Liver (tissue), 9 donors: ENCODE measurements around the gene RBBP4. TPM values are rescaled to one million over a fixed set of nuclear protein-coding genes. Genes with fewer than 3 reads are reported as not detected.

Experiments
- DNase-seq: peaks from one replicate; pipeline ENCODE4 v3.0.0-alpha.2; 2017; ENCODE audit warnings: low spot score
- H3K27ac ChIP-seq, 2 donors: one replicate each; pipeline ENCODE4 v1.7.0; 2013; ENCODE audit warnings: inconsistent platforms in 2 of 2, low read length in 2 of 2, control low read depth in 1 of 2, low read depth in 1 of 2, mild to moderate bottlenecking in 1 of 2
- H3K27me3 ChIP-seq, 4 donors: one replicate each; pipeline versions ENCODE4 v1.6.1 to v1.7.0; 2013; ENCODE audit warnings: low read length in 3 of 4, inconsistent platforms in 1 of 4, mild to moderate bottlenecking in 1 of 4, moderate library complexity in 1 of 4; ENCODE audit not compliant: control insufficient read depth in 4 of 4, insufficient read depth in 4 of 4
- H3K36me3 ChIP-seq, 4 donors: one replicate each; pipeline versions ENCODE4 v1.6.1 to v1.7.0; 2013; ENCODE audit warnings: low read length in 3 of 4, mild to moderate bottlenecking in 3 of 4, low read depth in 1 of 4, moderate library complexity in 1 of 4; ENCODE audit not compliant: control insufficient read depth in 4 of 4, insufficient read depth in 3 of 4
- H3K4me1 ChIP-seq, 4 donors: one replicate each; pipeline versions ENCODE4 v1.6.1 to v1.7.0; 2013; ENCODE audit warnings: low read length in 3 of 4, mild to moderate bottlenecking in 3 of 4, moderate library complexity in 1 of 4; ENCODE audit not compliant: control insufficient read depth in 4 of 4, insufficient read depth in 4 of 4
- H3K4me3 ChIP-seq, 3 donors: one replicate each; pipeline versions ENCODE4 v1.6.1 to v1.7.0; 2013; ENCODE audit warnings: low read length in 3 of 3, control low read depth in 1 of 3, low read depth in 1 of 3, mild to moderate bottlenecking in 1 of 3
- H3K9ac ChIP-seq, 2 donors: one replicate each; pipeline ENCODE4 v1.7.0; 2013; ENCODE audit warnings: low read length in 2 of 2, mild to moderate bottlenecking in 2 of 2, moderate library complexity in 2 of 2, control low read depth in 1 of 2, low read depth in 1 of 2
- H3K9me3 ChIP-seq, 4 donors: one replicate each; pipeline versions ENCODE4 v1.6.1 to v1.7.0; 2013; ENCODE audit warnings: low read length in 3 of 4; ENCODE audit not compliant: control insufficient read depth in 4 of 4
- EGR1 ChIP-seq, 2 donors: IDR thresholded peaks; 2 replicates each; pipeline ENCODE4 v1.6.1; 2016 to 2018; ENCODE audit warnings: antibody characterized with exemption in 2 of 2, low read depth in 2 of 2
- FOXA1 ChIP-seq: IDR thresholded peaks from 2 replicates; pipeline ENCODE4 v1.6.1; 2016; ENCODE audit warnings: antibody characterized with exemption
- FOXA2 ChIP-seq: IDR thresholded peaks from 2 replicates; pipeline ENCODE4 v1.6.1; 2016; ENCODE audit warnings: antibody characterized with exemption
- GABPA ChIP-seq, 2 donors: IDR thresholded peaks in 1 of 2; conservative IDR thresholded peaks in 1 of 2; 2 replicates each; pipeline ENCODE4 v1.6.1; 2016; ENCODE audit warnings: antibody characterized with exemption in 2 of 2, mild to moderate bottlenecking in 1 of 2, moderate library complexity in 1 of 2
- HNF4A ChIP-seq, 2 donors: conservative IDR thresholded peaks; 2 replicates each; pipeline ENCODE4 v1.6.1; 2016; ENCODE audit warnings: antibody characterized with exemption in 2 of 2, mild to moderate bottlenecking in 2 of 2
- HNF4G ChIP-seq: IDR thresholded peaks from 2 replicates; pipeline ENCODE4 v1.6.1; 2016; ENCODE audit warnings: antibody characterized with exemption
- JUND ChIP-seq, 2 donors: IDR thresholded peaks; 2 replicates each; pipeline ENCODE4 v1.6.1; 2016; ENCODE audit warnings: antibody characterized with exemption in 2 of 2
- RAD21 ChIP-seq, 2 donors: IDR thresholded peaks; 2 replicates each; pipeline ENCODE4 v1.6.1; 2016; ENCODE audit warnings: antibody characterized with exemption in 2 of 2, mild to moderate bottlenecking in 2 of 2
- RXRA ChIP-seq, 2 donors: IDR thresholded peaks; 2 replicates each; pipeline ENCODE4 v1.6.1; 2017 to 2018; ENCODE audit warnings: antibody characterized with exemption in 2 of 2, mild to moderate bottlenecking in 1 of 2
- SP1 ChIP-seq: IDR thresholded peaks from 2 replicates; pipeline ENCODE4 v1.6.1; 2018; ENCODE audit warnings: antibody characterized with exemption, mild to moderate bottlenecking
- TAF1 ChIP-seq: conservative IDR thresholded peaks from 2 replicates; pipeline ENCODE4 v1.6.1; 2016; ENCODE audit warnings: antibody characterized with exemption, mild to moderate bottlenecking
- WGBS: extraction: QIAGEN DNeasy Blood & Tissue Kit; methylation state at CpG from one replicate; pipeline ENCODE4 v1.1.7; 2013; 5-methylcytosine and 5-hydroxymethylcytosine counted together
- polyA plus RNA-seq, 2 donors: library from polyadenylated mRNA; stranded (reverse) in 1 of 2; unstranded in 1 of 2; fragments of 200-250 nt in 1 of 2; fragments of >200 nt in 1 of 2; fragmentation: Nextera tagmentation in 1 of 2; extraction: Ambion mirVana in 1 of 2; gene quantifications; one replicate each; pipeline versions ENCODE4 v1.2.1 to v1.2.3, GENCODE V29; 2013 to 2015
- total RNA-seq, 2 donors: library from RNA; depleted of rRNA; stranded (reverse); fragments of >200 nt; gene quantifications; one replicate each; pipeline ENCODE4 v1.2.3, GENCODE V29; 2014
- TF ChIP-seq, protein P1 (sequence below): IDR thresholded peaks from 2 replicates; pipeline ENCODE4 v1.6.1; 2016; ENCODE audit warnings: antibody characterized with exemption
- TF ChIP-seq, protein P2 (sequence below): fragments of 150-350 bp; IDR thresholded peaks from 2 replicates; pipeline ENCODE4 v1.5.1; 2017; ENCODE audit warnings: improper control_type of control experiment, low read depth, low read length; ENCODE audit not compliant: missing input control
- TF ChIP-seq, protein P3 (sequence below): IDR thresholded peaks from 2 replicates; pipeline ENCODE4 v1.6.1; 2016; ENCODE audit warnings: antibody characterized with exemption, mild to moderate bottlenecking
- TF ChIP-seq, protein P4 (sequence below): IDR thresholded peaks from 2 replicates; pipeline ENCODE4 v1.6.1; 2016; ENCODE audit warnings: antibody characterized with exemption
- TF ChIP-seq, protein P5 (sequence below): IDR thresholded peaks from 2 replicates; pipeline ENCODE4 v1.6.1; 2016; ENCODE audit warnings: antibody characterized with exemption
- donor health status: healthy.
- donor health status: healthy.
- donor health status: healthy.
- donor health status: healthy.
- donor health status: healthy.

RBBP4 gene
- total and polyA plus RNA-seq, 4 donors = 35.3 to 93.1 (median 49.0) TPM

DNA sequence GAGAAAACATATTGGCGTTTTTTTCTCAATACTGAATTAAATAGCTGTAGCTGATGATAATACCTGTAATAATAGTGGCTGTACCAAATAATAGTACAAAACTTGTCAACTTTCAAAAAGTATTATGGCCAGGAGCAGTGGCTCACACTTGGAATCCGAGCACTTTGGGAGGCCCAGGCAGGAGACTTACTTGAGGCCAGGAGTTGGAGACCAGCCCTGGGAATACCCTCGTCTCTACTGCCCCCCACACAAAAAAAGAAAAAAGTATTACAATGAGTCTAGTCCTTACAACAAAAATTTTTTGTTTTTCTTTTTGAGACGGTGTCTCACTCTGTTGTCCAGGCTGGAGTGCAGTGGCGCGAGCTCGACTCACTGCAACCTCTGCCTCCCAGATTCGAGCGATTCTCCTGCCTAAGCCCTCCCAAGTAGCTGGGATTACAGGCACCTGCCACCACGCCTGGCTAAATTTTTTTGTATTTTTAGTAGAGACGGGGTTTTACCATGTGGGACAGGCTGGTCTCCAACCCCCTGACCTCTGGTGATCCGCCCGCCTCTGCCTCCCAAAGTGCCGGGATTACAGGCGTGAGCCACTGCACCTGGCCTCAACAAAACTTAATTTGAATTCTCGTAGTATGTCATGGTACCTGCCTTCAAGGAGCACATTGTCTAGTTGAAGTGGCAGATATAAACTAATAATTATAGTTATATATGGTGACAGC lies 1.4 kb downstream of the RBBP4 start:
- no peak overlapping the region for H3K27ac ChIP-seq

DNA sequence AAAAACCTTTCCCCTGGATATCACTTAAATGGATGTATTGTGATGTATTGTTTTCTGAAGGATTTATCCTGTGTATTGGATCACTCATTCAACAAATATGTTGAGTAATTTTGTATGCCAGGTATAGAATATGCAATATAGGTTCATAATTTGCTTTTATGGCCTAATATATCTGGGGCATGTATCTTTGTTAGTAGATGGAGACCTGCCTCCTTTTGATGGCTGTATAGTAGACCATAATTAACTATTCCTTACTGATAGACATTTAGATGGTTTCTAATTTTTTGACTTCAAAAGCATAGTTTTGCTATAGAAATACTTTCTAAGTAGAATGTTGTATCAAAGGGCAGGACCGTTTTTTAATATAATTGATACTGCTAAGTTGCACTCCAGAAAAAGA lies 8.6 kb downstream of the RBBP4 start:
- no peak for TF ChIP-seq GABPA (IDR thresholded peaks at IDR 0.05 in 1 of 2, conservative IDR thresholded peaks at IDR 0.05 in 1 of 2)
- TF ChIP-seq, protein P1, sequence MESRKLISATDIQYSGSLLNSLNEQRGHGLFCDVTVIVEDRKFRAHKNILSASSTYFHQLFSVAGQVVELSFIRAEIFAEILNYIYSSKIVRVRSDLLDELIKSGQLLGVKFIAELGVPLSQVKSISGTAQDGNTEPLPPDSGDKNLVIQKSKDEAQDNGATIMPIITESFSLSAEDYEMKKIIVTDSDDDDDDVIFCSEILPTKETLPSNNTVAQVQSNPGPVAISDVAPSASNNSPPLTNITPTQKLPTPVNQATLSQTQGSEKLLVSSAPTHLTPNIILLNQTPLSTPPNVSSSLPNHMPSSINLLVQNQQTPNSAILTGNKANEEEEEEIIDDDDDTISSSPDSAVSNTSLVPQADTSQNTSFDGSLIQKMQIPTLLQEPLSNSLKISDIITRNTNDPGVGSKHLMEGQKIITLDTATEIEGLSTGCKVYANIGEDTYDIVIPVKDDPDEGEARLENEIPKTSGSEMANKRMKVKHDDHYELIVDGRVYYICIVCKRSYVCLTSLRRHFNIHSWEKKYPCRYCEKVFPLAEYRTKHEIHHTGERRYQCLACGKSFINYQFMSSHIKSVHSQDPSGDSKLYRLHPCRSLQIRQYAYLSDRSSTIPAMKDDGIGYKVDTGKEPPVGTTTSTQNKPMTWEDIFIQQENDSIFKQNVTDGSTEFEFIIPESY = no peak
- TF ChIP-seq, protein P2, sequence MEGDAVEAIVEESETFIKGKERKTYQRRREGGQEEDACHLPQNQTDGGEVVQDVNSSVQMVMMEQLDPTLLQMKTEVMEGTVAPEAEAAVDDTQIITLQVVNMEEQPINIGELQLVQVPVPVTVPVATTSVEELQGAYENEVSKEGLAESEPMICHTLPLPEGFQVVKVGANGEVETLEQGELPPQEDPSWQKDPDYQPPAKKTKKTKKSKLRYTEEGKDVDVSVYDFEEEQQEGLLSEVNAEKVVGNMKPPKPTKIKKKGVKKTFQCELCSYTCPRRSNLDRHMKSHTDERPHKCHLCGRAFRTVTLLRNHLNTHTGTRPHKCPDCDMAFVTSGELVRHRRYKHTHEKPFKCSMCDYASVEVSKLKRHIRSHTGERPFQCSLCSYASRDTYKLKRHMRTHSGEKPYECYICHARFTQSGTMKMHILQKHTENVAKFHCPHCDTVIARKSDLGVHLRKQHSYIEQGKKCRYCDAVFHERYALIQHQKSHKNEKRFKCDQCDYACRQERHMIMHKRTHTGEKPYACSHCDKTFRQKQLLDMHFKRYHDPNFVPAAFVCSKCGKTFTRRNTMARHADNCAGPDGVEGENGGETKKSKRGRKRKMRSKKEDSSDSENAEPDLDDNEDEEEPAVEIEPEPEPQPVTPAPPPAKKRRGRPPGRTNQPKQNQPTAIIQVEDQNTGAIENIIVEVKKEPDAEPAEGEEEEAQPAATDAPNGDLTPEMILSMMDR = no peak
- TF ChIP-seq, protein P3, sequence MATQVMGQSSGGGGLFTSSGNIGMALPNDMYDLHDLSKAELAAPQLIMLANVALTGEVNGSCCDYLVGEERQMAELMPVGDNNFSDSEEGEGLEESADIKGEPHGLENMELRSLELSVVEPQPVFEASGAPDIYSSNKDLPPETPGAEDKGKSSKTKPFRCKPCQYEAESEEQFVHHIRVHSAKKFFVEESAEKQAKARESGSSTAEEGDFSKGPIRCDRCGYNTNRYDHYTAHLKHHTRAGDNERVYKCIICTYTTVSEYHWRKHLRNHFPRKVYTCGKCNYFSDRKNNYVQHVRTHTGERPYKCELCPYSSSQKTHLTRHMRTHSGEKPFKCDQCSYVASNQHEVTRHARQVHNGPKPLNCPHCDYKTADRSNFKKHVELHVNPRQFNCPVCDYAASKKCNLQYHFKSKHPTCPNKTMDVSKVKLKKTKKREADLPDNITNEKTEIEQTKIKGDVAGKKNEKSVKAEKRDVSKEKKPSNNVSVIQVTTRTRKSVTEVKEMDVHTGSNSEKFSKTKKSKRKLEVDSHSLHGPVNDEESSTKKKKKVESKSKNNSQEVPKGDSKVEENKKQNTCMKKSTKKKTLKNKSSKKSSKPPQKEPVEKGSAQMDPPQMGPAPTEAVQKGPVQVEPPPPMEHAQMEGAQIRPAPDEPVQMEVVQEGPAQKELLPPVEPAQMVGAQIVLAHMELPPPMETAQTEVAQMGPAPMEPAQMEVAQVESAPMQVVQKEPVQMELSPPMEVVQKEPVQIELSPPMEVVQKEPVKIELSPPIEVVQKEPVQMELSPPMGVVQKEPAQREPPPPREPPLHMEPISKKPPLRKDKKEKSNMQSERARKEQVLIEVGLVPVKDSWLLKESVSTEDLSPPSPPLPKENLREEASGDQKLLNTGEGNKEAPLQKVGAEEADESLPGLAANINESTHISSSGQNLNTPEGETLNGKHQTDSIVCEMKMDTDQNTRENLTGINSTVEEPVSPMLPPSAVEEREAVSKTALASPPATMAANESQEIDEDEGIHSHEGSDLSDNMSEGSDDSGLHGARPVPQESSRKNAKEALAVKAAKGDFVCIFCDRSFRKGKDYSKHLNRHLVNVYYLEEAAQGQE = no peak
- TF ChIP-seq HNF4G = no peak
- no peak for TF ChIP-seq RXRA (IDR thresholded peaks at IDR 0.05)
- TF ChIP-seq HNF4A (conservative IDR thresholded peaks at IDR 0.05) = no peak
- TF ChIP-seq, protein P4, sequence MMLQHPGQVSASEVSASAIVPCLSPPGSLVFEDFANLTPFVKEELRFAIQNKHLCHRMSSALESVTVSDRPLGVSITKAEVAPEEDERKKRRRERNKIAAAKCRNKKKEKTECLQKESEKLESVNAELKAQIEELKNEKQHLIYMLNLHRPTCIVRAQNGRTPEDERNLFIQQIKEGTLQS = no peak
- no peak for TF ChIP-seq RAD21 (IDR thresholded peaks at IDR 0.05)
- no peak for TF ChIP-seq TAF1
- TF ChIP-seq, protein P5, sequence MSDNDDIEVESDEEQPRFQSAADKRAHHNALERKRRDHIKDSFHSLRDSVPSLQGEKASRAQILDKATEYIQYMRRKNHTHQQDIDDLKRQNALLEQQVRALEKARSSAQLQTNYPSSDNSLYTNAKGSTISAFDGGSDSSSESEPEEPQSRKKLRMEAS = no peak
- H3K27ac ChIP-seq = no peak overlapping the region
- WGBS = 97% methylated on average over 1 of the region's 1 CpG
- H3K9me3 ChIP-seq = no peaks in the 10 kb centered on the region
- H3K4me1 ChIP-seq = peaks cover 0 to 3% (median 0%) of the 10 kb centered on the region in 4 donors
- no peak for DNase-seq
- no peaks in the 10 kb centered on the region for H3K27me3 ChIP-seq
- no peak overlapping the region for H3K9ac ChIP-seq
- peaks cover 9 to 53% (median 41%) of the 10 kb centered on the region in 4 donors for H3K36me3 ChIP-seq
- H3K4me3 ChIP-seq = no peak overlapping the region

More for the DNA sequence above, 1.4 kb downstream of the RBBP4 start:
- peak overlapping the region in 1 of 2 donors; percentile 36 for H3K9ac ChIP-seq
- H3K9me3 ChIP-seq = no peaks in the 10 kb centered on the region
- 91% methylated on average over 16 of the region's 16 CpGs for WGBS
- peak overlapping the region in 2 of 3 donors; percentile 73 to 84 for H3K4me3 ChIP-seq
- peaks cover 4 to 25% (median 18%) of the 10 kb centered on the region in 4 donors for H3K4me1 ChIP-seq
- no peaks in the 10 kb centered on the region for H3K27me3 ChIP-seq
- peaks cover 7 to 16% (median 13%) of the 10 kb centered on the region in 4 donors for H3K36me3 ChIP-seq
- TF ChIP-seq HNF4A (conservative IDR thresholded peaks at IDR 0.05) (no peak), RXRA (IDR thresholded peaks at IDR 0.05) (no peak), HNF4G (no peak), JUND (IDR thresholded peaks at IDR 0.05) (no peak), FOXA1 (no peak), FOXA2 (no peak), EGR1 (IDR thresholded peaks at IDR 0.05; ENCODE audit: low read depth in 2 of 2) (no peak), SP1 (no peak)
- TF ChIP-seq, protein P4 = no peak
- TF ChIP-seq, protein P2 = no peak
- TF ChIP-seq, protein P1 = no peak
- no peak for DNase-seq
